LNCAP (cell line): ENCODE measurements around the gene RPS6KB2.

Experiments used
- TF ChIP-seq, protein P1 (sequence below): fragments of 450-650 bp; IDR thresholded peaks from 2 replicates; pipeline ENCODE4 v1.5.1; 2017; ENCODE audit warnings: mild to moderate bottlenecking

Gene RPS6KB2

DNA sequence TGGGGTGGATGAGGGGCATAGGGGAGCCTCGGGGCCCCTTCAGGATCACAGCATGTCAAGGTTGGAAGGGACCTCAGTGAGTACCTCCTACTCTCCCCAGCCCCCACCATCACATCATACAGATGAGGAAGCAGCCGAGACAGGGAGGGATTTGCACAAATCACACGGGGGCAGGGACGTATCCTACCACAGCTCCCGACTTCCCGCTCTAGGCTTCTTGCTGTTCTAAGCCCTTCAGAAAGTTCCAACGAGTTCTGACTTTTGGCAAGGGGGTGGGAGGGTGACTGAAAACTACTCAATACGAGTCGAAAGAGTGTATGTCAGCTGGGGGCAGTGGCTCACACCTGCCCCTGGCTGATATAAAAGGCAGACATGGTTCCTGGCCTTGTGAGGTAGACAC, 41.2 kb upstream of the RPS6KB2 start:
- TF ChIP-seq, protein P1, sequence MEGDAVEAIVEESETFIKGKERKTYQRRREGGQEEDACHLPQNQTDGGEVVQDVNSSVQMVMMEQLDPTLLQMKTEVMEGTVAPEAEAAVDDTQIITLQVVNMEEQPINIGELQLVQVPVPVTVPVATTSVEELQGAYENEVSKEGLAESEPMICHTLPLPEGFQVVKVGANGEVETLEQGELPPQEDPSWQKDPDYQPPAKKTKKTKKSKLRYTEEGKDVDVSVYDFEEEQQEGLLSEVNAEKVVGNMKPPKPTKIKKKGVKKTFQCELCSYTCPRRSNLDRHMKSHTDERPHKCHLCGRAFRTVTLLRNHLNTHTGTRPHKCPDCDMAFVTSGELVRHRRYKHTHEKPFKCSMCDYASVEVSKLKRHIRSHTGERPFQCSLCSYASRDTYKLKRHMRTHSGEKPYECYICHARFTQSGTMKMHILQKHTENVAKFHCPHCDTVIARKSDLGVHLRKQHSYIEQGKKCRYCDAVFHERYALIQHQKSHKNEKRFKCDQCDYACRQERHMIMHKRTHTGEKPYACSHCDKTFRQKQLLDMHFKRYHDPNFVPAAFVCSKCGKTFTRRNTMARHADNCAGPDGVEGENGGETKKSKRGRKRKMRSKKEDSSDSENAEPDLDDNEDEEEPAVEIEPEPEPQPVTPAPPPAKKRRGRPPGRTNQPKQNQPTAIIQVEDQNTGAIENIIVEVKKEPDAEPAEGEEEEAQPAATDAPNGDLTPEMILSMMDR: no peak

DNA sequence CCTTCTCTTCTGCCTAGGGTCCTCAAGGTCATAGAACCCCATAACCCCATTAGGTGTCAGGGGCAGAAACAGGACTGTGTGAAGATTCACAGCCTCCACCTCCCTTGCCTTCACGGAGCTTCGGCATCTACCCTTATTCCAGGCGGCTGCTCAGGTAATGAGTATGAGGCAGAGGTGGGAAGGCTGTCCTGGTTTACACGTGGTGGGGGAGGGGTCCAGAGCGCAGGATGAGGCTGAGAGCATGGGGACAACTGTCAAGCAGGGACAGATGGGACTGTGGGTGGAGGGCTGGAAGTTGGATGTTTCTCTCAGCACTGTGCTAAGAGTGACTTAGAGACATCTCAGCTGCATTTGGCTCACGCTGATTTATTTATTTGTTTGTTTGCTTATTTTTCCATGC, 40.8 kb upstream of the RPS6KB2 start:
- TF ChIP-seq, protein P1: no peak

GRCh38 chr11:67389477-67389876, 38.8 kb upstream of the RPS6KB2 start:
- TF ChIP-seq, protein P1: peak; percentile 43; the same call in 1 of the 2 replicates

- TF ChIP-seq, protein P1: no peak
These were observed 37.4 kb upstream of the RPS6KB2 start for GRCh38 chr11:67390947-67391303.

DNA sequence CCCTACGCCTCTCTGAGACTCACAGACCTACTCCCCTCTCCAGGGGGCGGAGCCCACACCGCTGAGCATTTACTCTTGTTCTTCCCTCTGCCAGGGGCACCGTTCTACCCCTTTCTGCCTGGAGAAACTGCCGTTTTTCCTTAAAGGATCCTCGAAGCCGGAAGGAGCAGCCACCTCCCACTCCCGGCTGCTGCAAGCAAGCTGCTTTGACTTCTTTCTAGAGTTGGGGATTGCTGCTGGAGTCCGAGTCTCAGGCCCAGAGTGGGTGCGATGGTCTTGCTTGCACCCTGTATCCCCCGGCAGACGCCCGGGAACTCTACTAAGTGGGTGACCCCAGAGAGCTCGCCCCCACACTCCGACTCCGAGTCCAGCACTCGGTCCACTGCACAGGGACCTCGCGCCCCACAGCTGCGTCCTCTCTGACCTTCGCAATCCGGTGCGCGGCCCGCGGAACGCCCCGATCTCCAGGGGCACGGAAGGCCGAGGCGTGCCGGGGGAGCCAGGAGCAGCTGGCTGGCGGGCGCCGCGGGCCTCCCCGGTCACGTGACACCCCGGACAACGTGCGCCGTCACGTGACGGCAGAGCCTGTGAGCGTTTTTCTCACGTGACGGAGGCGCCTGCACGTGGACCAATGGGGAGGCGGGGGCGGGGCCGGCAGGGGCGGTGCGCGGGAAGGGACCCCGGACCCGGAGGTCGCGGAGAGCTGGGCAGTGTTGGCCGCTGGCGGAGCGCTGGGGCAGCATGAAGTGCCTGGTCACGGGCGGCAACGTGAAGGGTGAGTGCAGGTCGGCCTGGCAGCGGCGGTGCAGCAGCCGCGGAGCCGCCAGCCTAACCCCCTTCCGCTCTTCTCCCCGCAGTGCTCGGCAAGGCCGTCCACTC, 36.8 kb upstream of the RPS6KB2 start, which contains the start of gene RAD9A:
Gene RAD9A (plus strand): TSS at position 683 of the 879 bp plus-strand sequence. CDS start 59 bp downstream, at position 742.
- TF ChIP-seq, protein P1: no peak

DNA sequence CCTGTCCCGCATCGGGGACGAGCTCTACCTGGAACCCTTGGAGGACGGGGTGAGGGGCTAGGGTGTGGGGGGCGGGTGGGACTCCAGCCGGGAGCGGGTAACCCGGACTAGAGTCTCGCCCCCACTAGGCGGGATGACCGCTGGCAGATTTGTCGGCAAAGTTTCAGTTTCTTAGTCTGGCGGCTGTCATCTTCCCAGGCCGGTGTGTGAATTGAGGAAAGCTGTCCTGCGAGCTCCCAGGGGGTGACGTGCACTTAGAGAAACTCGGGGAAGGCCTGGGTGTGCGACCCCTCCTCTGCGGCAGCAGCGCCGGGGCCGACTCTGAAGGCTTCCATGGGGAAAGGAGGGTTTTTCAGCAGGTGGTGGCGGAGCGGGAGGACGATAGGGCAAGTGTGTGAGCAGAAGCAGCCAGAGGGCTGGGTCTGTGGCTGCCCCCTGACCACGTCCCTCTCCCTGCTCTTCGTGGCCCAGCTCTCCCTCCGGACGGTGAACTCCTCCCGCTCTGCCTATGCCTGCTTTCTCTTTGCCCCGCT, 36.0 kb upstream of the RPS6KB2 start:
- TF ChIP-seq, protein P1: no peak

GRCh38 chr11:67393437-67393836, 34.9 kb upstream of the RPS6KB2 start:
- TF ChIP-seq, protein P1: no peak
